Esophagus squamous epithelium (tissue), 4 donors: Measurements from ENCODE around the gene NPLOC4.

Experiments used
- CTCF ChIP-seq, 6 experiments: fragments of 450-650 bp in 4 of 6; fragments of 200-600 bp in 2 of 6; sonication (generic) in 2 of 6; IDR thresholded peaks; one replicate each; pipeline ENCODE4 v1.5.1; 2016 to 2019; ENCODE audit warnings: antibody characterized with exemption in 6 of 6, mild to moderate bottlenecking in 4 of 6, moderate library complexity in 4 of 6
- POLR2A ChIP-seq, 4 donors: fragments of 450-650 bp; IDR thresholded peaks; one replicate each; pipeline ENCODE4 v1.6.1; 2017; ENCODE audit warnings: antibody characterized with exemption in 4 of 4, mild to moderate bottlenecking in 4 of 4, moderate library complexity in 3 of 4

GRCh38 chr17:81550830-81551457 is 86.0 kb downstream of the NPLOC4 start:
- no peak for TF ChIP-seq CTCF (IDR thresholded peaks at IDR 0.05)
- no peak for TF ChIP-seq POLR2A (IDR thresholded peaks at IDR 0.05)
